GM21423 (cell line): ENCODE measurements around the gene NBEAL1.
A peak's percentile ranks its signal among the peaks of the same experiment; 100 is the strongest.
"Not testable (repeated sequence)": the region's sequence is repeated elsewhere in the genome, so short reads cannot be mapped to it uniquely, and the experiment has no call there.

Experiments used
- ATAC-seq: cut with Tn5 transposase; IDR thresholded peaks from one replicate; pipeline ENCODE4 v1.9.1; 2021; ENCODE audit warnings: mild to moderate bottlenecking, moderate library complexity; ENCODE audit not compliant: unreplicated experiment

The NBEAL1 gene

DNA sequence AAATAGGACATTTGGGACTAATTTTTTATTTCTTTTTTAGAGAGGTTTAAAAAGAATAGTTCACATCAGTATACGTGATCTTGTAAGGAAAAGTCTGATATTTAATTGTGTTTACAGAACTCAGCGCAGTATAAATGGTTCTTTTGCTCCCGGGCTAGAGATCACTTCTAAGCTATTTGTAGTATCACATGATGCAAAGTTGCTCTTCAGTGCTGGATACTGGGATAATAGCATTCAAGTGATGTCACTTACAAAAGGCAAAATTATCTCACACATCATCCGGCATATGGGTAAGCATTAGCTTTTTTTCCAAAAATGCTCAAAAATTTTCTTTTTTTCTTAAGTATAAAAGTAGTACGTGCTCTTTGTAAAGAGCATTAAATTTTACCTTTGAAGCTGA lies 186.8 kb downstream of the NBEAL1 start:
- ATAC-seq = no peak

DNA sequence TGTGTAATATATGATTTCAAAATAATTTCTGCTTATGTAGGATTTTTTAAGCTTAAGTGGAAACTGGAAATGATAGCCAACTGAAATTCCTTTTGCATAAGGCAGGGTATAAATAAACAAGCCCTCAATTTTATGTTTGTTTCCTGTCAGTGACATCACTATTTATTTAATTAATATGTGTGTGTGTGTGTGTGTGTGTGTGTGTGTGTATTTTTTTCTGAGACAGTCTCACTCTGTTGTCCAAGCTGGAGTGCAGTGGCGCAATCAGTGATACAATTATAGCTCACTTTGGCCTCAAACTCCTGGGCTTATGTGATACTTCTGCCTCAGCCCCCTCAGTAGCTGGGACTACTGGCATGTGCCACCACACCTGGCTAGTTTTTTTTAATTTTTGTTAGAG lies 194.9 kb downstream of the NBEAL1 start:
- ATAC-seq = no peak

DNA sequence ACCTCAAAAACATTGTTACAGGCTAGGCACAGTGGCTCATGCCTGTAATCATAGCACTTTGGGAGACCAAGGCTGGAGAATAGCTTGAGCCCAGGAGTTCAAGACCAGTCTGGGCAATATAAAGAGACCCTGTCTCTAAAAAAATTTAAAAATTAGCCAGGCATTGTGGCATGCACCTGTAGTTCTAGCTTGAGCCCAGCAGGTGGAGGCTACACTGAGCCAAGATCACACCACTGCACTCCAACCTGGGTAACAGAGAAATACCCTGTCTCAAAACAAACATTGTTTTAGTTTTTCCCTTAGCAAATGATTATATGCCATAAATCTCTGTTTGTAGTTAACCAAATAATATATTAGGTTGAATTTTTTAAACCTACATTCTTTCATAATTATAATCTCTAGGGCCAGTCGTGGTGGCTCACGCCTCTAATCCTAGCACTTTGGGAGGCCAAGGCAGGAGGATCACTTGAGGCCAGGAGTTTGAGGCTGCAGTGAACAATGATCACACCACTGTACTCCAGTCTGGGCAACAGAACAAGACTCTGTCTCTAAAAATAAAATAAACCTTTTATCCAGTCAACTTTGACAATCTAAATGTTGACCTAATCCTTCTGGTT lies 210.9 kb downstream of the NBEAL1 start:
- no peak for ATAC-seq

DNA sequence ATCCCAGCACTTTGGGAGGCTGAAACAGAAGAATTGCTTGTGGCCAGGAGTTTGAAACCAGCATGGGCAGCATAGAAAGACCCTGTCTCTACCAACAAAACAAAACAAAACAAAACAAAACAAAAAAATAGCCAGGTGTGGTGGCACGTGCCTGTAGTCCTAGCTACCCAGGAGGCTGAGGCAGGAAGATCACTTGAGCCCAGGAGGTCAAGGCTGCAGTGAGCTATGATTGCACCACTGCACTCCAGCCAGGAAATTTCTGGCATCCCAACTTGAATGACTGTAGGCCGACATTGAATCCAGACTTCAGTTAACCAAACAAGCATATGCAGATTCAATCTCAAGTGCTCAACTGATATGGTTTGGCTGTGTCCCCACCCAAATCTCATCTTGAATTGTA lies 215.0 kb downstream of the NBEAL1 start:
- not testable (repeated sequence) for ATAC-seq

DNA sequence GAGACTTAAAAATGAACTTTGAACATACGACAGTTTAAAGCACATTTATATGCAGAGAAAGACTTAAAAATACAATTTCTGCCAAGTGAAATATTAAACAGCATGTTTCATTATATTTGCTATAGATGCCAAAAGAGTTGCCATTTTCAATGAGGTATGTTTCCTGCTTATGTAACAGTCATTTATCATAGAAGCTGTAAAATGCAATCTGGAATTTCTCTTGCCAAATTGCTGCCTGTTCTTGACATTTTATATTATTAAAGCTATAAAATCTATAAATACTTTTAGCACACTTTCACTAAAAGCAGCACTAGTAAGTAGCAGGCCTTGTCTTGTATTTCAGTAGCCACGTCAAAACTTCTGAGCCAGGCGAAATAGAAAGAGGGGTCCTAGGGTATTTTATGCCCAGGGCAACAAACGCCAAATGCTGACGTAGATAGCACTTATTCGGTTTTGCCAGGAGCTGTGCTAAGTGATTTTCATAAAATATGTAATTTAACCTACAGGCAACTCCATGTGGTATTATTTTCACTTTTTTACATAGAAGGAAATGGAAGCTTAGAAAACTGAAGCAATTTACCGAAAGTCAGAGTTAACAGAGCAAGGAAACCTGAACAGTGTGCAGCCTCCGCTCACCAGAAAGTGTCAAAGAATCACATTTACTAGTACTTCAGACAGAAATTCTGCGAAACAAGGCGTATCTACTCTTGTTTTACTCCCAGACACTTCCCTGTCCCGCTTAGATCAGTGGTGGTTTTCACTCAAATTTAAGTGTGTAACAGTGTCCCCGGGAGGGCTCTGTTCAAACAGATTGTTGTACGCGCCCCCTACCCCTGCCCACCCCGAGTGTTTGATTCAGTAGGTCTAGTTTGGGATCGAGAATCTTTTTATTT lies 222.9 kb downstream of the NBEAL1 start:
- no peak for ATAC-seq

DNA sequence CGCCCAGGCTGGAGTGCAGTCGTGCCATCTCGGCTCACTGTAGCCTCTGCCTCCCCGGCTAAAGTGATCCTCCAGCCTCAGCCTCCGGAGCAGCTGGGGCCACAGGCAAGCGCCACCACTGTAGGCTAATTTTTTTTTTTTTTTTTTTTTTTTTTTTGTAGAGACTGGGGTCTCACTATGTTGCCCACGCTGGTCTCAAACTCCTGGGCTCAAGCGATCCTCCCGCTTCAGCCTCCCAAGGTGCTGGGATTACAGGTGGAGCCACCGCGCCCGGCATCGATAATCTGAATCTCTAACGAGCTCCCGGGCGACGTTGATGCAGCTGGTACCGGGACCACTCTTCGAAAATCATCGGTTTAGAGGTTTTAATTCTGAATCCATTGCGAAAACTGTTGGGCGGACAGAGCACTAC lies 223.6 kb downstream of the NBEAL1 start:
- ATAC-seq = no peak

DNA sequence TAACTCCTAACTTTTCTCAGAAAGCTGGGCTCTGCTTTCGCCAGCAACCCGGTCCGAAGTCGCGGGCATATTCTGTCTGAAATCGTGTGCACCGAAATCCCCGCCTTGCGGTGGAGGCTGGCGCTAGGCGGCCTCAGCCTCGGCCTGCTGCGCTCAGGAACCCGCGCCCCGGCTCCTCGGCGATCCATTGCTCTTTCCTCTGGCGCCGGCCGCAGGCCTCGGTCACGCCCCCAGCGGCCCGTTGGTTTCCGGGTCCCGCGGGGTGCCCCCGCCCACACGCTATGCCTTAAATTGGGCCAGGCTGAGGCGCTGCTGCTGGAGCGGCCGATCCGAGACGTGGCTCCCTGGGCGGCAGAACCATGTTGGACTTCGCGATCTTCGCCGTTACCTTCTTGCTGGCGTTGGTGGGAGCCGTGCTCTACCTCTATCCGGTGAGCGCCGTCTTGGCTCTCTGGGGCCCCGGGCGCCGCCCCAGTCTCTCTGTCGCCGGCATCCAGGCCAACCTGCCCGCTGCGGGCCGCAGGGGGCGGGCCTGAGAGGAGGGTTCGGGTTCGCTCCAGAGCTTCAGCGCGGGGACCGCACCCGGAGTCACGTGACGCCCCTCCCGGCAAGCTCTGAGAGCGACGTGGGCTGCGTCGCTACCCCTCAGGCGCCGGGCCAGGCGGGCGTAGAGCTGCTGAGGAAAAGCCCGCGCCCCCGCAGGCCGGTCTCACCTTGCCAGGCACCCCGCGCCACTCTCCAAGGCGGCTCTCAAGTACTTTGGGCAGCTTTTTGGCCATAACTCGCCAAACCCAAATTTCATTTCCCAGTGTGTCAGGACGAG lies 224.2 kb downstream of the NBEAL1 start, which contains the start of gene CYP20A1:
TSS of gene CYP20A1 (plus strand) at position 315 of the 823 bp plus-strand sequence. CDS start at position 360, 45 bp downstream.
- ATAC-seq = peak; percentile 88

DNA sequence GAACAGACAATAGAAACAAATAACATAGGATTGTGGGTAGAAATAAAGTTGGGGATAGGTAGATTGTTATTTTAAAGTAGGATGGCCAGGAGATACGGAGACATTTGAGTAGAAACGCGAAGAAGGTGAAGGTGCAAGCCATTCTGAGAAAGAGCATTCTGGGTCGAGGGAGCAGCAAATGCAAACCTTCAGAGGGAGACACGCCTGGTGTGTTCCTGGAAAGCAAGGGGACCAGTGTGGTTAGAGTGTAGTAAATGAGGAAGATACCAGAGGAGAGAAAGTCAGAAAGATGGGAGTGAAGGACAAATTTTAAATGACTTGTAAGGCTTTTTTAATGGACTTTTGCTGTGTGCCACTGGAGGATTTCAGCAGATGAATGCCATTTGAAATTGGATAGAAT lies 225.8 kb downstream of the NBEAL1 start:
- ATAC-seq = no peak

DNA sequence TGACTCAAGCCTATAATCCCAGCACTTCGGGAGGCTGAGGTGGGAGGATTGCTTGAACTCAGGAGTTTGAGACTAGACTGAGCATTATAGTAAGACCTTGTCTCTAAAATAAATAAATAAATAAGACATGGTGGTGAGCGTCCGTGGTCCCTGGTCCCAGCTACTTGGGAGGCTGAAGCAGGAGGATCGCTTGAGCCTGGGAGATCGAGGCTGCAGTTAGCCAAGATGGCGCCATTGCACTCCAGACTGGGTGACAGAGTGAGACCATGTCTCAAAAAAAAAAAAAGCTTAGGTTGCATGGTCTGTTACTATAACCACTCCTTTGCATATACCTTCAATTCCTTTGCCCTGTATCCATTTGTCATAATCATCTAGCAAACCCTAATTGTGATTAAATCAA lies 227.8 kb downstream of the NBEAL1 start:
- ATAC-seq = no peak

DNA sequence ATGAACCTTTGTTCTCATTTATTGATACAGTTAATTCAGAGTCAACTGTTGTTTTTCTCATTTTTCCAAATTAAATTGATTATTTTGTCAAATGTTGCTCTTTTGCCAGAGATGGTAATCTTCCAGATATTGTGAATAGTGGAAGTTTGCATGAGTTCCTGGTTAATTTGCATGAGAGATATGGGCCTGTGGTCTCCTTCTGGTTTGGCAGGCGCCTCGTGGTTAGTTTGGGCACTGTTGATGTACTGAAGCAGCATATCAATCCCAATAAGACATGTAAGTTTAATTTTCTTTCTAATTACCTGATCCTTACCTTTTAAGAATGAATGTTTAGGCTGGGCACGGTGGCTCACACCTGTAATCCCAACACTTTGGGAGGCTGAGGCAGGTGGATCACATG lies 232.0 kb downstream of the NBEAL1 start:
- no peak for ATAC-seq

DNA sequence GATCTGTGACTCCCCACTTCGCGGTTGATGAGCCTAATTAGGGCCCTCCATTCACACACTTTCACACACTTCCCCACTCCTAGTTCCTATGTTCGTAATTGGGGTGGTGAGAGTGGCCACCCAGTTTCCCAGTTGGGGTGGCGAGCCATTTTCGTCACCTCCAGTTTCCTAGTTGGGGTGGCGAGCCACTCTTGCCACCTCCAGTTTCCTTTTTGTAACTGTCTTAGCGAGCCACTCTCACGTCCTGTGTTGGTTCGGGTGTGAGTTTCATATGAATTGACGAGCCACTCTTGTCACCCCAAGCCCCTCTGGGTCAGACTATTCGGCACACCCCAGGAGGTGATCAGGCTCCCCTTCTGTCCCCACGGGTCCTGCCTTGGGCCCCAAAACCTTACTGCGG lies 238.1 kb downstream of the NBEAL1 start:
- no peak for ATAC-seq

DNA sequence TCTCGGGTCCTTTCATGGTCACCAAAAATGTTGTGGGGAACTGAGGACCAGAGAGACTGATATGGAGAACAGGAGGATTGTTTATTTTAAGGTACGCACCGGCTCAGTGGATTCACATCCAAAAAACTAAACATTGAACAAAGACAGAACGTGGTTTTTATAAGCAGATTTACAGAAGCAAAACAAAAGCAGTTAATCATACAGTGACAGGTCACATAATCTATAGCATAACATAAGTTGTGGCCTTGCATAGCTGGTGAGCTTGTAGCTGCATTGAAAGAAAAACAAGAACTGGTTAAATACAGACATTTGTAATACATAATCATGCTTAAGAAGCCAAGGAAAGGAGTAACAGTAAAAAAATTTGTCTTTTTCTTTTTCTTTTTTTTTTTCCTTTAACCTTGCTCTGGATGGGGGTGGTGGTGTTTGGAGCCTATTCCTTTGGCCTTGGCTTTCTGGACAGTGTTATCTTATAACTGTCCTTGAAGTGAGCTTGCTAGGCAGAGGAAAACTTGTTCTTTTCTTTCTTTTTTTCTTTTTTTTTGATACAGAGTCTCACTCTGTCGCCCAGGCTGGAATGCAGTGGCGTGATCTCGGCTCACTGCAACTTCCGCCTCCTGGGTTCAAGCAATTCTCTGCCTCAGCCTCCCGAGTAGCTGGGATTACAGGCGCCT lies 238.9 kb downstream of the NBEAL1 start:
- ATAC-seq = not testable (repeated sequence)

DNA sequence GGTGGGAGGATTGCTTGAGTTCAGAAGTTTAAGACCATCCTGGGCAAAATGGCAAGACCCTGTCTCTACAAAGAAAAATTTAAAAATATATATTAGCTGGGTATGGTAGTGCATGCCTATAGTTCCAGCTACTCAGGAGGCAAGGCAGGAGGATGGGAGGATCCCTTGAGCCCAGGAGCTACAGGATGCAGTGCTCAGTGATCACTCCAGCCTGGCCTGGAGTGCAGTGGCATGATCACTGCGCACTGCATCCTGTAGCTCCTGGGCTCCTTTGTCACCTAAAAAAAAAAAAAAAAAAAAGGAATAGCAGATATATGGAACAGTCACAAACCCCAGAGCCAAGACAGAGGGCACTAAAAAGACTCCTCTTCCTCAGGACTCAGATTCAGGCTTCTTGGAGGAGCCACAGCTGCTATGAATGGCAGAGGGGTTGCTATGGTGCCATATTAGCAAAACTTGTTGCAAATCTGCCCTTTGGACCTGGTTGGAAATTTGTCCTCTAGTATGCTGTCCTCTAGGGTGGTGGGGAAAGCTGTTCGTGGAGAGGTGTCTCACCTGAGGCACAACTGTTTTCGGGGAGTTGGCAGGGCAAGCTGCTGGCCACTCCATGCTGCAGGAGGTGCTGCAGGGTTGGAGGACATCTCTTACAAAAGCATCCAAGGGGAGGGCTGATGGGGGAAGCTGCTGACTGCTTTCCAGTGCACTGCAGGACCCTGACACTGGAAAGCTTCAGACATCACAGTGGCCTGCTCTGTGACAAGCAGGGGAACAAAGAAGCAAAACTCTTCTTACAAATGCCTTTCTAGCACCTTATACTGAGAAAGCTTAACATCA lies 246.9 kb downstream of the NBEAL1 start:
- ATAC-seq = no peak
